SW480 (cell line): ENCODE measurements around the gene PAQR4.

ENCODE experiments used
- DNase-seq: peaks from one replicate; pipeline ENCODE4 v3.0.0-alpha.2; 2016; ENCODE audit warnings: low spot score

The PAQR4 gene

DNA sequence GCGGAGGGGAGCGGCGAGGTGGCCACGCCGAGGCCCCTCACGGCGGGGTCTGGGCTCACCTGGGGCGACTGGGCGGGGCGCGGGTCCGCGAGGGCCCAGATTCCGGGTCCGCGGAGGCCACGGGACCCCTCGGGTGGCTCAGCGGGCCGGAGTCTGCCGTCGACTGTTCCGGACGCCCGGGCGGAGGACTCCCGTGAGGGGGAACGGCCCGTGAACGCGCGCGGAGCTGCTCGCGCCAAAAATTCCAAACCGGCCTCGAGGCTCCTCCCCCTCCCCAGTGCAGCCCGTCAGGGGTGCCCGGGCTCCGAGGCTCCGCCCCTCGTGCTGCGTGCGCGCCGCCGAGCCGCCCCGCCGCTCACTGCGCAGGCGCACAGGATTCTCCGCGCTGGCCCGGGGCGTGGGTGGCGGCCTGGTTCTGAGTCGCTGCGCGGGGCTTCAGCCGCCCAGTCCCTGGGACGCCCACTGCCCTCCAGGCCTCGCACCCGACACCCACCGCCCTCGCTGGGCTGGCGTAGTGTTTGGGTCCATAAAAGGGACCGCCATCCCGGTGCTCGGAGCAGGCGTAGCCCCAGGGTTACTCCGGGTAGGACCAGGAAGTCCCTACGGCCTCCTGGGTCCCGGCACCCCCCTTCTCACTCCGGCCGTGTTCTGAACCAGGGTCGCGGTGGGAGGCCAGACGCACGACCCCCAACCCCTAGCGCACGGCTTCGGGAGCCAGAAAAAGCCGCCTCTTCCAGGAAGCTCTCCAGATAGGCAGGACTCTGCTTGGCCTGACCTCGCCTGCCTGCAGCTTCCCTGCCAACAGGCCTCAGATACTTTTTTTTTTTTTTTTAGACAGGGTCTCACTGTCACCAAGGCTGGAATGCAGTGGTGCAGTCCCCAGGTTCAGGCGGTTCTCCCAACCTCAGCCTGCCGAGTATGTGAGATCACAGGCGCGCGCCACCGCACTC lies 11.4 kb downstream of the PAQR4 start, which contains the start of gene PKMYT1:
Gene PKMYT1, minus strand, starts transcription at position 220 of the 950 bp plus-strand sequence. CDS start 789 bp downstream, outside the sequence.
- DNase-seq: peak; percentile 81

DNA sequence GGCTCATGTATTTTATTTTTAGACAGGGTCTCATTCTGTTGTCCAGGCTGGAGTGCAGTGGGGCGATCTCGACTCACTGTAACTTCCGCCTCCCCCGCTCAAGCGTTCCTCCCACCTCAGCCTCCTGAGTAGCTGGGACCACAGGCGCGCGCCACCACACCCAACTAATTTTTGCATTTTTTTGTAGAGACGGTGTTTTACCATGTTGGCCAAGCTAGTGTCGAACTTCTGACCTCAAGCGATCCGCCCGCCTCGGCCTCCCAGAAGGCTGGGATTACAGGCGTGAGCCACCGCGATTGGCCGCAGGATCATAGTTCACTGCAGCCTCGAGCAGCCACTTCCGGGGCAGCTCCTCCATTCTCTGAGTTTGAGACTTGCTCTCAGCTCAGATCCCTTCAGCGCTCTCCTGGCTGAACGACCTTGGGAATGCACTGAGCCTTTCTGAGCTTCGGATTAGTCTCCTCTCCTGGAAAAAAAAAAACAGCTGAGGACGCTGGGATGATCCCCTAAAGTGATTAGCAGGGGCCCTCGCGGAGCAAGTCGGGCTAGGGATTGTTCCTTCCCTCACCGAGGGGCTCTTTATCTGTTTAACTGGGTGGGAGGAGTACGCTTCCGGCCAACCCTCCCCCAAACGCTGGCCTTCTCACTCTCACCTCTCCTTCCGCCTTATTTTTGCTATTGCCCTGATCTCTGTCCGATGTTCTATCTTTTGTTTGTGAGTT lies 12.2 kb downstream of the PAQR4 start:
- no peak for DNase-seq

DNA sequence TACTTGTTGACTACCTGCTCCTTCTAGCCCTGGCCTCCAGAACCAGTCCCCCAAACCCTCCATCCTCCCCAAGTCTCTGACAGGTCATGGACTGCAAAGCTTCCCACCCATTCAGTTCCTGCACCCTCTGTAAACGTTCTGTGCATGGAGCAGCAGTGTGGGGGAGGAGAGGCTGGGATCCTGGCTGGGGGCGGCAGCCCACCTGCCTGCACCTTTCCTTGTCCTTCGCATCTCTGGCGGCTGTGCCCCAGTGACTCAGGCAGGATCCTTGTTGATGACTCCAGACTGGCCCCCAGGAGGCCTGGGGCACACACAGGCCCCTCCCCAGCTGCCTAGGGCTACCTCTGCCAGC lies 12.7 kb downstream of the PAQR4 start:
- no peak for DNase-seq

DNA sequence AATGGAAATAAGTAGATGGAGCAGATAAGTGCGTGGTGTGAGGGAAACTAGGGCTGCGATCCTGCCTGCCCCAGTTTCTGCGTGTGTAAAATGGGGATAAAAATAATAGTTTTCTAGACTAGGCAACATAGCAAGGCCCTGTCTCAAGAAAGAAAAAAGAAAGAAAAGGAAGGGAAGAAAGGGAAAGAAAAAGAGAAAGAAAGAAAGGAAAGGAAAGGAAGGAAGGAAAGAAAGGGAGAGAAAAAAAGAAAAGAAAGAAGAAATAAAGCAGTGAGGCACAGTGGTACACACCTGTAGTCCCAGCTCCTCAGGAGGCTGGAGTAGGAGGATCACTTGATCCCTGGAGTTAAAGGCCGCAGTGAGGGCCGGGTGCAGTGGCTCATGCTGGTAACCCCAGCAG lies 13.3 kb downstream of the PAQR4 start:
- no peak for DNase-seq

DNA sequence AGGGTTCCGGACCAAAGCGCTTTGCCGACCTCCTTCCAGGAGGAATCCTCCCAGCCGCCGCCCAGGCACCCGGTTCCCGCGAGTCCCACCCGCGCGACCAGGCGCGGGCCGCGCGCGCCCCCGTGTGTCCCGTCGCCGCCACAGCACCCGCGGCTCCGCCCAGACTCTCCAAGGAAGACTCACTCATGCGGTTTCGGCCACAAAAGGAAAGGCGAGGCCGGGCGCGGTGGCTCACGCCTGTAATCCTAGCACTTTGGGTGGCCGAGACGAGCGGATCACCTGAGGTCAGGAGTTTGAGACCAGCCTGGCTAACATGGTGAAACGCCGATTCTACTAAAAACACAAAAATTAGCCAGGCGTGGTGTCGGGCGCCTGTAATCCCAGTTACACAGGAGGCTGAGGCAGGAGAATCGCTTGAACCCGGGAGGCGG lies 14.6 kb downstream of the PAQR4 start:
- DNase-seq: peak; percentile 72

DNA sequence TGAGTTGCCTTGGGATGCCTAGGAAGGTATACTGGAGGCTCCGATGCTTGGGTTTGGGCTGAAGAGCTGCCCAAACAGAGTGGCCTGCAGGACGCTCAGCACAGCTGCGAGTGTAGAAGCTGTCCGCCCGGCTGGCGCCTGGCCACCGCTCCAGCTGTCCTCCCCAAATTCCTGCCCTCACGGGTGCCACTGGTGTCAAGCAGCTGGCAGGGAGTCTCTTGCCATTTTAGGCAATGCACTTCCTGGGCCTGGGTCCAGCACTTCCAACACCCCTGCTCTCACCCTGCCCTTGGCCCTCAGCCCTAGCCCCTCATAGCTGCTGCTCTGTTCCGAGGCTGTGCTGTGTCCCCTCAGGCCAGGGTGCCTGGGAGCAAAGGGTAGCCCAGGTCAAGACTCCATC lies 16.3 kb downstream of the PAQR4 start:
- DNase-seq: no peak

DNA sequence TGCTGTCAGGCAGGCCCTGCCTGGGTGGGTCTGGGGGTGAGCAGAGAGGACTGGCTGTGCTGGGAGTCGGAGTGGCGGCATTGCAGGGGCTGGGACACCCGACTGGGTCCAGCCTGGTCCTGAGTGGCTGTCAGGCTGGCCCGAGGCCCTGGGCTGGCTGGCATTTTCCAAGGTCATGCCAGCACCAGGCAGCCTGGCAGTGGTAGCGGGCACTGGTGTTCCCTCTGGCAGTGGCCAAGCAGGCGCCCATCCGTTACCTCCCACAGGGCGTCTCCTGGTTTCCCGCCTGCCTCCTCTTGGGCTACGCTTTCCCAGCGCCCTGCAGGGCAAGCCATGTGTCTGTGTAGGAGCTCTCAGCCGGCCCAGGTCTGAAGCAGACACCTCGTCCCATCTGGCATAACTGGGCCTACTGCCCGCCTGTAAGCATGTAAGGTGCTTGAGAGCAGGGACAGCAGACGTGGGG lies 16.8 kb downstream of the PAQR4 start:
- no peak for DNase-seq

DNA sequence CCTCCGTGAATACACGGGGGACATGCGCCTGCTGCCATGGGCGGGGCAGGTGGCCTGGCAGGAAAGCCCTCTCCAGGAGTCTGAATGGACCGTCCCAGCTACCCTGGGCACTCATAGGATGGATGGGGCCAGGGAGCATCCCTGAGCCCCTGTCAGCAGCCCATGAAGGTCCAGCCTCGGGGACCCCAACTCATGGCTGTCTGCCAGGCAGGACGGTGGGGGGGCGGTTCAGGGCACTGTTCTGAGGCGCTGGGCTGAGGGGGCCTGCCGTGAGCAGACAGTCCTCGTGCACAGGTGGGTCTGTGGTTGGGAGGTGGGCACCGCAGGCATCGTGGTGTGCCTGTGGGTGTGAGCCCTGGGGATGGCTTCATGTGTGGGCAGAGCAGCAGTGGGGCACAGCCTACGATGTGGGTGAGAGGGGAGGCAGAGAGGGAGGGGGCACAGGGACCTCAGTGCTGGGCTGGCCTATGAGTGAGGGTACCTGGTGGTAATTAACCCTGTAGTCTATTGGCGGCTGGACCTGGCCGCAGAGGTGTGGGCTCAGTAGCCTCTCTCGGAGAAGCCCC lies 17.6 kb downstream of the PAQR4 start:
- DNase-seq: no peak

DNA sequence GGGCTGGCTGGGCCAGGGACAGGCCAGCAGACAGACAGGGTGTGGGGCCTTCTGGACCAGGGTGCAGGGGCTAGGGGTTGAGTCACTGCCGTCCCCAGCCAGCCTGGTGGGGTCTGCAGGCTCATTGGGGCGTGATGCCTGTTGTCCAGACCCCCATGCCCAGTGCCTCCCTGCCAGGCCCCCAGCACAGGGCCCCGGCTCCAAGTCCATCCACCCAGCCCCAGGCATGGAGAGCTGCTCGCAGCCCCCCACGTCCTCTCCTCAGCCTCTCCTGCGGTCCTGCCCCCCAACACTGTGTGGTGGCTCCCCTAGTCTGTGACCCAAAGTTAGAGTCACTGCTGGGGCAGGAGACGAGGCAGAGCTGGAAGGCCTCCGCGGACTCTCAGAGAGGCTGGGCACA lies 18.1 kb downstream of the PAQR4 start:
- DNase-seq: no peak

DNA sequence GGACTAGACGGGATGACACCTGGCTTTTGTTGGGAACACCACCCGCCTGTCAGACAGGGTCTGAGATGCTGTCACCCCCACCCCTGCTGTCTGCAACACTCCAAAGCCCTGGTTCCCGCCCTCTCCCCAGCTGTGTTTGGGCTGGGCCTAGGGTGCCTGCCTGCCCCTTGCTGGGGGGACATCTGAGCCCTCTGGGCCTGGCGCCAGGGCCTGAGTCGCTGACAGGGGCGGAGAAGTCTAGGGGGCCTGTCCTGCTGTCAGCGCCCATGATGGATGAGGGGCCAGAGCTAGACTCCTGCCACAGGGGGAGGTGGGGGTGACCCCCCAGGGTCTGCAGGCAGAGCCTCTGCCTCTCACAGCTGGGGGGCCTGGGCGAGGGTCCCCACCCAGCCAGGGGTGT lies 18.7 kb downstream of the PAQR4 start:
- DNase-seq: no peak

DNA sequence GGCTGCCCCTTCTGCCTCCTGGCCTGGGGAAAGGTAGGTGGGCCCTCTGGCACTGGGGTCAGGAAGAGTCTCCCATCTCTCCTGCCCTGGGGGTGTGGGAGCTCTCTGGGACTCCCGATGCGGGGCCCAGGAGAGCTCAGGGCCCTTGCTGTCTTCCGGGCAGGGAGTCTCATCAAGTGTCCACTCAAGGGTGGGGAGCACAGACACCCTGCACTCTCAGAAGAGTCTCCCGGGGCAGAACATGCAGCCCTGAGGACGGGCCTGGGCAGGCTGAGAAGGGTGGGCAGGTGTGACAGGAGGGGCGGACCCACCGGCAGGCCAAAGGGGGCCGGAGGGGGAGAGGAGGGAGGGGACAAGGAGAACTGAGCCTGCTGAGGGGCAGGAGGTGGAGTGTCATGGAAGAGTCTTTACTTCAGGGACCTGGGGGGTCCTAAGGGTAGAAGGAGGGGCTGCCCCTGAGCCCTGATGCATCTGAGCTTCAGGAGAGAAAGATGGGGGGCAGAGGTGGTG lies 19.5 kb downstream of the PAQR4 start:
- no peak for DNase-seq

DNA sequence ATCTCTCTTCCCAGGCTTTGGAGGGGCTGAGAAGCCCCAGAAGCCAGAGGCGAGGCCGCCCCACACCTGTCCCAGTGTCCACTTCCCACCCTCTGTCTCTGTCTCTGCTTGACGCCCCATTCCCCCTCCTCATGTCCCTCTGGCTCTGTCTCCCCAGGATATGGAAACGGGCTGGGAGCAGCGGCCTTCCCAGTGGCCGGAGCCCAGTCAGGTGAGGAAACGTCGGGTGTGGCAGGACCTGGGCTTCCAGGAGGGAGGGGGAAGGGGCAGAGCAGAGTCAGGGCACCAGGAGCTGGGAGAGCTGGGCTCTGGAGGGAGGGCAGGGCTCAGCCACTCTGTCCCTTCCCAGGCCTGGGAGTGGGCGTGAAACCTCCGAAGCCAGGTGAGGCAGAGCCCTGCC lies 21.7 kb downstream of the PAQR4 start:
- DNase-seq: peak; percentile 74

DNA sequence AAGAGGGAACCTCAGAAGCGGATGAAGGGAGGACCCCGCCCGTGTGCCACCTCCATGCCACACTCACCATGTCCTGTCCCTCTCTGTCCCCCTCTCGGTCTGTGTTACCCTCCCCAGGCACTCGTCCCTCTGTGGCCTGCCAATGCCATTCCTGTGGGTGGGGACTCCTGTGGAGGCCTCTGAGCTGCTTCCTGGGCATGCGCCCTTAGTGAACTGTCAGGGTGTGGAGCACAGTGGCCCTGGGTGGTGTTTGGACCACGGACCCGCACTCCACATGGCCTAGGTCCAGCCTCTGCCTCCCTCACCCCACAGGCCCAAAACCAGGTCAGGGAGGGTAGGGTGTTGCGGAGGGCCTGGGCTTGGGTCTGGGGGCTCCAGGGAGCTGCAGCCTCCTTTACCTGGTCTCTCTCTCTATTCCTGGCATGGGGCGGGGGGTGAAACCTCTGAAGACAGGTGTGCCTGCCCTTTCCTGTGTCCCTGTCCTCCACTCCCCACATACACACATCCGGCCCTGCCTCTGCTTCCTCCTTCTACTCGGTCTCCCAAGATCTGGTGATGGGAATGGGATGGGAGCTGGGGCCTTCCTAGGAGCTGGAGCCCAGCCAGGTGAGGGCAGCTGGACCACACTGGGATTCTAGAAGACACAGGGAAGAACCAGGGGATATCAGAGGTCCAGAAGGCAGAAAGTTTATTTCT lies 22.6 kb downstream of the PAQR4 start:
- DNase-seq: peak; percentile 78

DNA sequence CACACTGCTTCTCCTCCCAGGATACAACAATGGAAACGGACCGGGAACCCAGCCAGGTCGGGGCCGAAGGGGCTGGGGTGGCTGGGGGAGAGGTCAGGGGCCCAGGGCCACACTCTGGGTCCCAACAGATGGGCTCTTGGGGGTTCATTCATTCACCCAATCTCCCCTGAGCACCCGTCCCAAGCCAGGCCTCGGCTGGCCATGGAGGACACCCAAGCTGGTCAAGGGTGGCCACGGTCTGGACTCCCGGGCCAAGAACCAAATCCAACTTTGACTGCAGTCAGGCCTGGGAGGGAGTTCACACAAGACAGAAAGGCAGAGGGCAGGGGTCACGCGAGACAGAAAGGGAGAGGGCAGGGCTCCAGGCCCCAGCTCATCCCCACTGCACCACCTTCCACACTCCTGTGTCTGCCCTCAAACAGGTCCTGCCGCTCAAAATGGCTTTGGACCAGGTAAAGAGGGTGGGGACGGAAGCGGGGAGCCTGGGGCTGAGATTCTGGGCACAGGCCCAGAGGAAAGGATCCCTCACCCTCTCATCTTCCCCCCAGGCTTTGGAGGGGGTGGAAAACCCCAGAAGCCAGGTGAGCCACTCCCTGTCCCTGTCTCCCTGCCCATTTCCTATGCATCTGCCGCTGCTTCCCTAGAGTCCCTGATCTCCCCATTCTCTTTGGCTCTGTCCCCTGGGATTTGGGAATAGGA lies 23.4 kb downstream of the PAQR4 start:
- no peak for DNase-seq

DNA sequence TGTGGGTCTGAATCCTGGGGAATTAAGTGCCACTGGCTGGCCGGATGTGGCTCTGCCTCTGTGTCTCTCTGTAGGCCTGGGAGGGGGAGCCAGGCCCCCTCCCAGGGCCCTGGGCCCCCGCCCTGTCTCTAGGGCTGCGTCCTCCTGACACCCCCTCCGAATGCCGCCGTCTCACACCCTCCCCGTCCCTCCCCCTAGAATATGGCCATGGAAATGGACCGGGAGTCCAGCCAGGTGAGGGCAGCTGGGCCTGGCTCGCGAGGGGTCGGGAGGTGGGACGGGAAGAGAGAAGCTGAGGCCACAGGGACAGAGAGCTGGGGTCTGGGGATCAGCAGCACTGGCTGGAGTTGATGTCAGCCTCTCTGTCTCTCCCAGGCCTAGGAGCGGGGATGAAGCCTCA lies 27.1 kb downstream of the PAQR4 start:
- no peak for DNase-seq

DNA sequence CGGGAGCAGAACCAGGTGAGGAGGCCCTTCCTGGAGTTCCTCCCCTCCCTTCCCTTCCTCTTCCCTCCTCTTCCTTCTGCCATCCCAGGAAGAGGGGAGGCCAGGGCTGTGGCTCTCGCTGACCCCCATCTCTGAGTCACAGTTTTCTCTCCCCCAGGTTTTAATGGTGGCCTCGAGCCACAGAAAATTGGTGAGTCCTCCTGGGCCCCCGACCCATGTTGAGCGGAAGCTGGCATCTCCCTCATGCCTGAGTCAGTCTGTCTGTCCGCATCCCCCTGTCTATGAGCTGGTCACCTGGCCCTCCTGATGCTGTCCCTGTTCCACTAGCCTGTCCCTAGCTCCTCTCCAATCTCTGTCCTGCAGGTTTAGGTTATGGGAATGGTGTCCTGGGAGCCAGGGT lies 30.8 kb downstream of the PAQR4 start:
- DNase-seq: no peak

DNA sequence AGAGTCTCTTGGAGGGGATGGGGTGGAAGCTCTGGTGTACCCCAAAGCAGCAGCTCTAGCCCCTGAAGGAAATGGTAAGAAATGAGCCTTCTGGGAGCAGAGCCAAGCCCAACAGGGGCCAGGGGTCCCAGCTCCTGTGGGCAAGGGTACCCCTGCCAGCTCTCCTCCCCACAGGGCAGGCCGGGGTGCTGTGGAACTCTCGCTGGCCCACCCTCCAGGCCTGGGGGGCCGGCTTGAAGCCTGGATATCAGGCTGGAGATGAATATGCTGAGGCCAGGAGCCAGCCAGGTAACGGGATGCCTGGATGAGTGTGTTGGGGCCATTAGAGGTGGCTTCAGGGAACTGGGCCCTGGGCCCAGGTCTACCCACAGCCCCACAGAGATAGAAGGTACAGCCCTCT lies 31.4 kb downstream of the PAQR4 start:
- no peak for DNase-seq

DNA sequence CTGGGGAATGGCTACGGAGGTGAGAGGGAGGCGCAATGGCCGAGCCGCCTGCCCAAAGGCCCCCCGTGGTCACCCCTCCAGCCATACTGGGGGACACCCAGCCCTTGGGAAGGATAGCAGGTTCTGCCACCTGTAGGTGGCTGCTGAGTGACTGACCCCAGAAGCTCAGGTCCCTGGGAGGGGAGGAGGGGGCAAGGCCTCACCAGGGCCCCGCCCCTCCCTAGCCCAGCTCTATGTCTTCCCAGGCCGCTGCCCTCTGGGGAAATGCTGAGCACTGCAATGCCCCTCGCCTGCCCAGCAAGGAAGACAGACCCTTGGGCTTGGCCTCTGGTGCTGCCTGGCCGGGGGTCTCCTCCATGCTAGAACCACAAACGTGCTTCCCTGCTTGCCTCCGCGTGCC lies 32.2 kb downstream of the PAQR4 start:
- DNase-seq: no peak

DNA sequence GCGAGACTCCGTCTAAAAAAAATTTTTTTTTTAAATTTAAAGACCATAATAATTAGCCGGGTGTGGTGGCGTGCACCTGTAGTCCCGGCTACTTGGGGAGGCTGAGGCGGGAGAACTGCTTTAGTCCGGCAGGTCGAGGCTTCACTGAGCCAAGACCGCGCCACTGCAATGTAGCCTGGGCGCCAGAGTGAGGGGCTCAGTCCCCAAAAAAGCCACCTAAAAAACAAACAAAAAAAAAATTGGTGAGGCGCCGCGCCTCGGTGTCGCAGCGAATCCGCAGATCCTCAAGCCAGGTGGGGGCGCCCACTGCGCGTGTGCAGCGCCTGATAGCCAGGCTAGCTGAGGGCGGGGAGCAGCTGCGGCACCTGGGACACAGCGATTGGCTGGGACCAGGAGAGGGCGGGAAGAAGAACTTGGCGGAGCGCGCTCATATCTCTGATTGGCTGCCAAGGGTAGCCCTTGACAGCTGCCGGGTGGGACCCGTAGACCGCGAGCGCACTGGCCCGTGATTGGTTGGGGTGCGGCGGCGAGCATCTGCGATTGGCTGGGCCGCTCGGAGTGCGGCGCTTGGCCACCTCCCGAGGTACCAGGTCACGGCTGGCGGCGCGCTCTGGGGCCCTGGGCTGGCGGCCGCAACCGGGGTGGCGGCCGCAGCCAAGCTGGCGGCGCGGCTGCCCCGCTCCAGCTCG lies 34.6 kb downstream of the PAQR4 start:
- peak; percentile 98 for DNase-seq

DNA sequence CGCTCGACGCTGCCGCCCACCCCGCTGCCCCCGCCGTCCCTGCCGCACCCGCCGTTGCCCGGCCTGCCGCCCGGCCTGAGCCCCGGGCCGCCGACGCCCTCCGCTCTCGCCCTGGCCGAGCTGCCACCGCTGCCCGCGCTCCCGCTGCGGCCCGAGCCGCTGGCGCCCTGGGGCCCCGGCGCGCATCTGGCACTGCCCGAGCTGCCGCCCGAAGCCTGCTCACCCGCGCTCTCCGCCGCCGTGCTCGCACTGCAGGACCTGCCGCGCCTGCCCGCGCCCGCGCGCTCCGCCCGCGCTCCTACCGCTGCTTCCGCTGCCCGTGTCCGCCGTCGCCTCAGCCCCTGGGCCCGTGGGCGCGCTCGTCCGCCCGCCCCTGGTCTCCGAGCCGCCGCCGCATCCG lies 35.2 kb downstream of the PAQR4 start:
- DNase-seq: peak; percentile 68

DNA sequence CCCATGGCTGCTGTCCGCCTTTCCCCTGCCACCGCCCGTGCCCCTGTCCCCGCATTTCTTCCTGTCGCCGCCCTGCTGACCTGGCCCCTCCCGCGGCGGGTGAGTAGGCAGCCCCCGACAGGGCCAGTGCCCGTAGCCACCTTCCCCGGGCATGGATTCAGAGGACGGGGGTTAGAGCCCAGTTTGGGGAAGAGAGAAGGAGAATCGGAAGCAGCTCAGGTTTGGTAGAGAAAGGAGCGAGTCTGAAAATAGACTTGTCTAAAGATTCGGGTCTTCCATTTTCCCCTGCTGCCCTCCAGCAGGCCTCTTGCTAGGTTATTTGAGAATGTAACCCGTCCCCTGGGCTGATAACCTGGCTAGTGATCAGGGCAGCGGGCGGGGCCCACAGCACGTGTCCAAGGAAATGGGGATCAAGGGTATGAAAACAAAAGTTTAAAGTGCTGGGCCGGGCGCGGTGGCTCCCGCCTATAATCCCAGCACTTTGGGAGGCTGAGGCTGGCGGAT lies 35.7 kb downstream of the PAQR4 start:
- DNase-seq: peak; percentile 76
